GM19467 (cell line): Measurements from ENCODE around the gene NPDC1.

Experiments used
- ATAC-seq: cut with Tn5 transposase; IDR thresholded peaks from one replicate; pipeline ENCODE4 v1.9.1; 2021; ENCODE audit warnings: mild to moderate bottlenecking, moderate library complexity; ENCODE audit not compliant: unreplicated experiment

Gene NPDC1

GRCh38 chr9:137057545-137057944 lies 11.6 kb upstream of the NPDC1 start:
- ATAC-seq, result no peak

- no peak for ATAC-seq
These were observed 10.9 kb upstream of the NPDC1 start for GRCh38 chr9:137056739-137057415.

- no peak for ATAC-seq
These were observed 9.7 kb upstream of the NPDC1 start for GRCh38 chr9:137055385-137056364.

- no peak for ATAC-seq
These were observed 9.0 kb upstream of the NPDC1 start for GRCh38 chr9:137054932-137055384.

GRCh38 chr9:137053944-137054931 lies 8.3 kb upstream of the NPDC1 start, which contains the start of gene ENTPD2:
Gene ENTPD2, minus strand, starts transcription at chr9:137054061. Its CDS starts 64 bp downstream, at chr9:137053997.
- ATAC-seq, result no peak

GRCh38 chr9:137052998-137053943 lies 7.3 kb upstream of the NPDC1 start:
- no peak for ATAC-seq

GRCh38 chr9:137052293-137052692 lies 6.3 kb upstream of the NPDC1 start:
- no peak for ATAC-seq

- no peak for ATAC-seq
These were observed 5.3 kb upstream of the NPDC1 start for GRCh38 chr9:137051145-137051724.

GRCh38 chr9:137050570-137050969 lies 4.6 kb upstream of the NPDC1 start:
- no peak for ATAC-seq

GRCh38 chr9:137049544-137050449 lies 3.8 kb upstream of the NPDC1 start:
- ATAC-seq, result no peak

GRCh38 chr9:137048655-137049543 lies 2.9 kb upstream of the NPDC1 start:
- no peak for ATAC-seq

- no peak for ATAC-seq
These were observed 486 bp downstream of the NPDC1 start for GRCh38 chr9:137045294-137046087.

- ATAC-seq, result no peak
These were observed 1.3 kb downstream of the NPDC1 start for GRCh38 chr9:137044502-137045177.

GRCh38 chr9:137044037-137044436 lies 1.9 kb downstream of the NPDC1 start:
- ATAC-seq, result no peak
